ENCODE measurements around the gene REEP1.

The REEP1 gene

GRCh38 chr2:86298411-86299390 lies 38.7 kb downstream of the REEP1 start:
- no peak overlapping the region for H3K27ac ChIP-seq (ENCODE audit: low read depth, low read length, poor library complexity, severe bottlenecking)
- TF ChIP-seq EZH2 (IDR thresholded peaks at IDR 0.05; ENCODE audit: borderline replicate concordance, low read length) = no peak
- TF ChIP-seq, protein P1, sequence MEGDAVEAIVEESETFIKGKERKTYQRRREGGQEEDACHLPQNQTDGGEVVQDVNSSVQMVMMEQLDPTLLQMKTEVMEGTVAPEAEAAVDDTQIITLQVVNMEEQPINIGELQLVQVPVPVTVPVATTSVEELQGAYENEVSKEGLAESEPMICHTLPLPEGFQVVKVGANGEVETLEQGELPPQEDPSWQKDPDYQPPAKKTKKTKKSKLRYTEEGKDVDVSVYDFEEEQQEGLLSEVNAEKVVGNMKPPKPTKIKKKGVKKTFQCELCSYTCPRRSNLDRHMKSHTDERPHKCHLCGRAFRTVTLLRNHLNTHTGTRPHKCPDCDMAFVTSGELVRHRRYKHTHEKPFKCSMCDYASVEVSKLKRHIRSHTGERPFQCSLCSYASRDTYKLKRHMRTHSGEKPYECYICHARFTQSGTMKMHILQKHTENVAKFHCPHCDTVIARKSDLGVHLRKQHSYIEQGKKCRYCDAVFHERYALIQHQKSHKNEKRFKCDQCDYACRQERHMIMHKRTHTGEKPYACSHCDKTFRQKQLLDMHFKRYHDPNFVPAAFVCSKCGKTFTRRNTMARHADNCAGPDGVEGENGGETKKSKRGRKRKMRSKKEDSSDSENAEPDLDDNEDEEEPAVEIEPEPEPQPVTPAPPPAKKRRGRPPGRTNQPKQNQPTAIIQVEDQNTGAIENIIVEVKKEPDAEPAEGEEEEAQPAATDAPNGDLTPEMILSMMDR (IDR thresholded peaks at IDR 0.05; ENCODE audit: low read length) = no peak
- H3K27me3 ChIP-seq (ENCODE audit: insufficient read depth, low read length) = no peaks in the 10 kb centered on the region; the same call in 1 of the 2 replicates
- no peak overlapping the region for H2AFZ ChIP-seq (ENCODE audit: low read length)
- H3K9ac ChIP-seq (ENCODE audit: low read length) = no peak overlapping the region
- H3F3A ChIP-seq (ENCODE audit: insufficient read depth, low read length) = no peaks in the 10 kb centered on the region
- no peaks in the 10 kb centered on the region for H3K9me2 ChIP-seq (ENCODE audit: low read depth, low read length)
- H4K20me1 ChIP-seq (ENCODE audit: insufficient read depth, low read length) = no peaks in the 10 kb centered on the region
- no peak overlapping the region for H3K4me2 ChIP-seq (ENCODE audit: low read length)
- H3K4me1 ChIP-seq (ENCODE audit: insufficient read depth, low read length, severe bottlenecking) = no peaks in the 10 kb centered on the region
- H3K4me3 ChIP-seq (ENCODE audit: low read depth, low read length, poor library complexity, severe bottlenecking) = no peak overlapping the region
- H3K9me3 ChIP-seq (ENCODE audit: low read length) = no peaks in the 10 kb centered on the region
- no peaks in the 10 kb centered on the region for H3K79me2 ChIP-seq (ENCODE audit: insufficient read depth, low read length)
- H3K36me3 ChIP-seq (ENCODE audit: insufficient read depth, low read length) = no peaks in the 10 kb centered on the region

- no peaks in the 10 kb centered on the region for H3F3A ChIP-seq (ENCODE audit: insufficient read depth, low read length)
- H3K79me2 ChIP-seq (ENCODE audit: insufficient read depth, low read length) = no peaks in the 10 kb centered on the region
- H3K36me3 ChIP-seq (ENCODE audit: insufficient read depth, low read length) = no peaks in the 10 kb centered on the region
- no peaks in the 10 kb centered on the region for H3K9me3 ChIP-seq (ENCODE audit: low read length)
- H3K4me1 ChIP-seq (ENCODE audit: insufficient read depth, low read length, severe bottlenecking) = no peaks in the 10 kb centered on the region
- H3K9ac ChIP-seq (ENCODE audit: low read length) = no peak overlapping the region
- H2AFZ ChIP-seq (ENCODE audit: low read length) = no peak overlapping the region
- H4K20me1 ChIP-seq (ENCODE audit: insufficient read depth, low read length) = no peaks in the 10 kb centered on the region
- H3K4me3 ChIP-seq (ENCODE audit: low read depth, low read length, poor library complexity, severe bottlenecking) = no peak overlapping the region
- no peak for TF ChIP-seq EZH2 (IDR thresholded peaks at IDR 0.05; ENCODE audit: borderline replicate concordance, low read length)
- TF ChIP-seq, protein P1 (IDR thresholded peaks at IDR 0.05; ENCODE audit: low read length) = peak; percentile 40
- H3K4me2 ChIP-seq (ENCODE audit: low read length) = no peak overlapping the region
- H3K9me2 ChIP-seq (ENCODE audit: low read depth, low read length) = no peaks in the 10 kb centered on the region
- no peak overlapping the region for H3K27ac ChIP-seq (ENCODE audit: low read depth, low read length, poor library complexity, severe bottlenecking)
- H3K27me3 ChIP-seq (ENCODE audit: insufficient read depth, low read length) = no peaks in the 10 kb centered on the region; the same call in 1 of the 2 replicates
Measured at GRCh38 chr2:86297382-86298147, 39.9 kb downstream of the REEP1 start.

GRCh38 chr2:86296947-86297346 lies 40.5 kb downstream of the REEP1 start:
- H3K9me2 ChIP-seq (ENCODE audit: low read depth, low read length) = no peaks in the 10 kb centered on the region
- H3K27ac ChIP-seq (ENCODE audit: low read depth, low read length, poor library complexity, severe bottlenecking) = no peak overlapping the region
- no peaks in the 10 kb centered on the region for H3K79me2 ChIP-seq (ENCODE audit: insufficient read depth, low read length)
- no peaks in the 10 kb centered on the region for H3K36me3 ChIP-seq (ENCODE audit: insufficient read depth, low read length)
- H3K4me3 ChIP-seq (ENCODE audit: low read depth, low read length, poor library complexity, severe bottlenecking) = no peak overlapping the region
- H3K9me3 ChIP-seq (ENCODE audit: low read length) = no peaks in the 10 kb centered on the region
- no peak overlapping the region for H2AFZ ChIP-seq (ENCODE audit: low read length)
- no peaks in the 10 kb centered on the region for H3F3A ChIP-seq (ENCODE audit: insufficient read depth, low read length)
- no peak overlapping the region for H3K4me2 ChIP-seq (ENCODE audit: low read length)
- H3K9ac ChIP-seq (ENCODE audit: low read length) = no peak overlapping the region
- no peaks in the 10 kb centered on the region for H4K20me1 ChIP-seq (ENCODE audit: insufficient read depth, low read length)
- H3K4me1 ChIP-seq (ENCODE audit: insufficient read depth, low read length, severe bottlenecking) = no peaks in the 10 kb centered on the region
- no peaks in the 10 kb centered on the region; the same call in 1 of the 2 replicates for H3K27me3 ChIP-seq (ENCODE audit: insufficient read depth, low read length)
- no peak for TF ChIP-seq EZH2 (IDR thresholded peaks at IDR 0.05; ENCODE audit: borderline replicate concordance, low read length)
- TF ChIP-seq, protein P1 (IDR thresholded peaks at IDR 0.05; ENCODE audit: low read length) = no peak
